Panc1 (cell line): ENCODE data around the gene MPND.

Experiments used
- POLR2AphosphoS5 ChIP-seq: IDR thresholded peaks from 2 replicates; pipeline ENCODE4 v1.6.1; 2012; ENCODE audit warnings: mild to moderate bottlenecking, low read depth, low read length, moderate library complexity
- SIN3A ChIP-seq: IDR thresholded peaks from 2 replicates; pipeline ENCODE4 v1.6.1; 2012; ENCODE audit warnings: low read depth, mild to moderate bottlenecking, low read length, moderate library complexity, borderline replicate concordance; ENCODE audit not compliant: insufficient read depth
- TCF7L2 ChIP-seq: IDR thresholded peaks from 2 replicates; pipeline ENCODE4 v1.6.1; 2011; ENCODE audit warnings: mild to moderate bottlenecking, low read depth, low read length, inconsistent platforms
- TF ChIP-seq, protein P1 (sequence below): fragments of 450-650 bp; IDR thresholded peaks from 2 replicates; pipeline ENCODE4 v1.5.1; 2017; ENCODE audit warnings: mild to moderate bottlenecking
- TF ChIP-seq, protein P2 (sequence below), 2 experiments: IDR thresholded peaks; 2 replicates each; pipeline ENCODE4 v1.6.1; 2011 to 2012; ENCODE audit warnings: low read depth in 2 of 2, control low read depth in 1 of 2, low read length in 1 of 2, mild to moderate bottlenecking in 1 of 2, moderate library complexity in 1 of 2; ENCODE audit not compliant: insufficient read depth in 1 of 2

DNA sequence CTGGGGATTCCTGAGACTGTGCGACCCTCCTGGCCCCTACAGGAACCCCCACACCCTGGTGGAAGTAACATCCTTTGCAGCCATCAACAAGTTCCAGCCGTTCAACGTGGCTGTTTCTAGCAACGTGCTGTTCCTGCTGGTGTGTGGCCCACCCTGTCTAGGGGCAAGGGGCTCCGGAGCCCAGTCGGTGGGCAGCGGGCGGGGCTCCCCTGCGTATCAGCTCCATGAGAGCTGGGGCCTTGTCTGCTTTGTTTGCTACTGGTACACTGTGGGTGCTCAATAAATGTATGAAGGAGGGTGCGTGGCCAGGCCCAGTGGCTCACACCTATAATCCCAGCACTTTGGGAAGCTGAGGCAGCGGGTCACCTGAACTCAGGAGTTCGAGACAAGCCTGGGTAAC is 10.9 kb downstream of the MPND start:
- TF ChIP-seq, protein P1, sequence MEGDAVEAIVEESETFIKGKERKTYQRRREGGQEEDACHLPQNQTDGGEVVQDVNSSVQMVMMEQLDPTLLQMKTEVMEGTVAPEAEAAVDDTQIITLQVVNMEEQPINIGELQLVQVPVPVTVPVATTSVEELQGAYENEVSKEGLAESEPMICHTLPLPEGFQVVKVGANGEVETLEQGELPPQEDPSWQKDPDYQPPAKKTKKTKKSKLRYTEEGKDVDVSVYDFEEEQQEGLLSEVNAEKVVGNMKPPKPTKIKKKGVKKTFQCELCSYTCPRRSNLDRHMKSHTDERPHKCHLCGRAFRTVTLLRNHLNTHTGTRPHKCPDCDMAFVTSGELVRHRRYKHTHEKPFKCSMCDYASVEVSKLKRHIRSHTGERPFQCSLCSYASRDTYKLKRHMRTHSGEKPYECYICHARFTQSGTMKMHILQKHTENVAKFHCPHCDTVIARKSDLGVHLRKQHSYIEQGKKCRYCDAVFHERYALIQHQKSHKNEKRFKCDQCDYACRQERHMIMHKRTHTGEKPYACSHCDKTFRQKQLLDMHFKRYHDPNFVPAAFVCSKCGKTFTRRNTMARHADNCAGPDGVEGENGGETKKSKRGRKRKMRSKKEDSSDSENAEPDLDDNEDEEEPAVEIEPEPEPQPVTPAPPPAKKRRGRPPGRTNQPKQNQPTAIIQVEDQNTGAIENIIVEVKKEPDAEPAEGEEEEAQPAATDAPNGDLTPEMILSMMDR = no peak
- TF ChIP-seq POLR2AphosphoS5 (no peak), SIN3A (no peak), TCF7L2 (no peak)
- TF ChIP-seq, protein P2, sequence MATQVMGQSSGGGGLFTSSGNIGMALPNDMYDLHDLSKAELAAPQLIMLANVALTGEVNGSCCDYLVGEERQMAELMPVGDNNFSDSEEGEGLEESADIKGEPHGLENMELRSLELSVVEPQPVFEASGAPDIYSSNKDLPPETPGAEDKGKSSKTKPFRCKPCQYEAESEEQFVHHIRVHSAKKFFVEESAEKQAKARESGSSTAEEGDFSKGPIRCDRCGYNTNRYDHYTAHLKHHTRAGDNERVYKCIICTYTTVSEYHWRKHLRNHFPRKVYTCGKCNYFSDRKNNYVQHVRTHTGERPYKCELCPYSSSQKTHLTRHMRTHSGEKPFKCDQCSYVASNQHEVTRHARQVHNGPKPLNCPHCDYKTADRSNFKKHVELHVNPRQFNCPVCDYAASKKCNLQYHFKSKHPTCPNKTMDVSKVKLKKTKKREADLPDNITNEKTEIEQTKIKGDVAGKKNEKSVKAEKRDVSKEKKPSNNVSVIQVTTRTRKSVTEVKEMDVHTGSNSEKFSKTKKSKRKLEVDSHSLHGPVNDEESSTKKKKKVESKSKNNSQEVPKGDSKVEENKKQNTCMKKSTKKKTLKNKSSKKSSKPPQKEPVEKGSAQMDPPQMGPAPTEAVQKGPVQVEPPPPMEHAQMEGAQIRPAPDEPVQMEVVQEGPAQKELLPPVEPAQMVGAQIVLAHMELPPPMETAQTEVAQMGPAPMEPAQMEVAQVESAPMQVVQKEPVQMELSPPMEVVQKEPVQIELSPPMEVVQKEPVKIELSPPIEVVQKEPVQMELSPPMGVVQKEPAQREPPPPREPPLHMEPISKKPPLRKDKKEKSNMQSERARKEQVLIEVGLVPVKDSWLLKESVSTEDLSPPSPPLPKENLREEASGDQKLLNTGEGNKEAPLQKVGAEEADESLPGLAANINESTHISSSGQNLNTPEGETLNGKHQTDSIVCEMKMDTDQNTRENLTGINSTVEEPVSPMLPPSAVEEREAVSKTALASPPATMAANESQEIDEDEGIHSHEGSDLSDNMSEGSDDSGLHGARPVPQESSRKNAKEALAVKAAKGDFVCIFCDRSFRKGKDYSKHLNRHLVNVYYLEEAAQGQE (IDR thresholded peaks at IDR 0.05; ENCODE audit: insufficient read depth in 1 of 2, low read depth in 2 of 2, low read length in 1 of 2) = no peak
